CD4-positive, alpha-beta T cell treated with Interleukin-12 subunit alpha and Interleukin-12 subunit beta, for 1 hour (primary cell): Measurements from ENCODE around the gene ENTHD1.
"Not testable (repeated sequence)": the region's sequence is repeated elsewhere in the genome, so short reads cannot be mapped to it uniquely, and the experiment has no call there.

Experiments used
- DNase-seq: peaks from one replicate; pipeline ENCODE4 v3.0.0-alpha.2; 2020

Gene ENTHD1

DNA sequence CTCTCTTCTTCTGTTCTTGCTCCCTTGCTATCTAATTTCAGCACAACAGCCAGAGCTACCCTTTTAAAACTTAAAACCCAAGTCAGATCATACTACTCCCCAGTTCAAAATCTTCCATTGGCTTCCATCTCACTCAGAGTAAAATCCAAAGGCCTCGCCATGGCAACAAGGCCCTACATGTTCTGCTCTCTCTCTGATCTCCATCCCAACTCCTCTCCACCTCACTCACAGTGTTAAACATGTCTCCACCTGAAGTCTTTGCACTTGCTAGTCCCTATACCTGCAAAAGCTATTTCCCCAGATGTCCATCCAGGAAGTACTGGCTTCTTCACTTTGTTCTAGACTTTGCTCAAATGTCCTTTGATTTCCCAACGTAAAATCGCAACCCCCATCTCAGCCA lies 4.3 kb upstream of the ENTHD1 start:
- no peak for DNase-seq

- DNase-seq: no peak
These were observed 2.9 kb upstream of the ENTHD1 start for GRCh38 chr22:39896313-39896996.

DNA sequence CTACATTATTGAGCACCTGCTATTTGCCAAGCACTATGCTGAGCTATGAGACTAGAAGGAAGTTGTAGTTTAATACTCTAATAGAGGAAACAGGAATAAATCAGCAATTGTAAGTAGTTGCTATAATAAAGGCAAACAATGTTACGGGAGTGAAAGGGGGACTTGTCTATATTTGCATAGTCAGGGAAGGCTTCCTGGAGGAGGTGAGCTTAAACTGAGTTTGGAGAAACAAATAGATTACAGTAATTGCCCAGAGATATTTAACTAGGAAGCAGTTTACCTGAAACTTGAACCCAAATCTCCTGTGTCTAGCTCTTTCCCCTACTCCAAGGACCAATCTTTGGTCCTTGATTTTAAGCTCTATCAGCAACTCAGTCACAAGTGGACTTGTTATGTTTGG lies 2.1 kb upstream of the ENTHD1 start:
- no peak for DNase-seq

DNA sequence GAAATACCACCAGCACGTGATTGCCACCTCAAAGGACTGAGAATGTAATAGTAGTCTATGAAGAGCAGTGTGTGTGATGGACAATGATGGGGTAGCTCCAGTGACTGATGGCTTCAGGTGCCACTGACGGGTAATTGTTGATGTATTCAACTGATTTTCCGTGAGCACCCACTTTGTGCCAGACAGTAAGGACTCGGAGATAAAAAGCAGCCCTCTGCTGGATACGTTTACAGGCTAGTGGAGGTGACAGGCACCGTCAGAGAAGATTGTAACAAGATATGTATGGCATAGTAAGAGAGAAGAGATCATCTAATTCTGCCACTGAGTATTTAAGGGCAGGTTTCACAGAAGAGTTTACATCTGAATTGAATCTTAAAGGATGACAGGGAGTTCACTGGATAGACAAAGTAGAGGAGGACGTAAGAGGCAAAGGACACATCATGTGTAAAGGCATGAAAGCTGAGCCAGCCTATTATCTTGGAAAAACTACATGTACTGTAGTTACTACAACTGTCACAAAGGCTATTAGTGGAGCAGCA lies 1.1 kb upstream of the ENTHD1 start:
- DNase-seq: no peak

GRCh38 chr22:39889924-39890323 lies 3.6 kb downstream of the ENTHD1 start:
- not testable (repeated sequence) for DNase-seq

DNA sequence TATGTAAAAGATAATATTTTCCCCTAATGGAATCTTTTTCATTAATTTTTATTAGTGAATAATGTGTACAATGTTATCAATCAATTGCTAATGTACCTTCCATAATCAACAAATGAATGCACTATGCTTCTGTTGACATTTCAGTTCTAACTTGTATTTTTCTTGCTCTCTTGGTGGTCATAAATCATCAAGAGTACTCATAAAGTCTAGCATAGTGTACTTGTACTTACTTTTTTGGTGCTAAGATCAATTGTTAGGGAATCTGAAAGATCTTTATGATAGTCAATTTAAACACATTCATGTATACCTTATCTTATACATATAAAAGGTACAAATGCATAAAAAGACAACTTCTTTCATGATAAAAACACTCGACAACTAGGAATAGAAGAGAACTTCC lies 10.5 kb downstream of the ENTHD1 start:
- no peak for DNase-seq

DNA sequence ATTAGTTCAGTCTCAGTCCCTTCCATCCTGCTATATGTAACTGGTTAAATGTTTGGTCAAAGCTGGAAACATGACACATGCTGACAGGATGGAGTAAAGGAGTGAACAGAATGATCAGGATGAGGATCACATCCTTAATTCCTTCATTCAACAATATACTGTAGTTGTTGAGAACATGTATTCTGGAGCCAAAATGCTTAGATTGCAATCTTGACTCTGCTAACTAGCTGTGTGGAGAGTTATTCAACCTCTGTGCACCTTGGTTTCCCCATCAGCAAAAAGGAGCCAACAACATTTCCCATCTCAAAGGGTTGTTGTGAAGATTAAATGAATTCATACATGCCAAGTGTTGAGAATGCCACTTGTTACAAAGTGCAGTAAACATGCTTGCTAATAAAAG lies 12.8 kb downstream of the ENTHD1 start:
- DNase-seq: no peak

DNA sequence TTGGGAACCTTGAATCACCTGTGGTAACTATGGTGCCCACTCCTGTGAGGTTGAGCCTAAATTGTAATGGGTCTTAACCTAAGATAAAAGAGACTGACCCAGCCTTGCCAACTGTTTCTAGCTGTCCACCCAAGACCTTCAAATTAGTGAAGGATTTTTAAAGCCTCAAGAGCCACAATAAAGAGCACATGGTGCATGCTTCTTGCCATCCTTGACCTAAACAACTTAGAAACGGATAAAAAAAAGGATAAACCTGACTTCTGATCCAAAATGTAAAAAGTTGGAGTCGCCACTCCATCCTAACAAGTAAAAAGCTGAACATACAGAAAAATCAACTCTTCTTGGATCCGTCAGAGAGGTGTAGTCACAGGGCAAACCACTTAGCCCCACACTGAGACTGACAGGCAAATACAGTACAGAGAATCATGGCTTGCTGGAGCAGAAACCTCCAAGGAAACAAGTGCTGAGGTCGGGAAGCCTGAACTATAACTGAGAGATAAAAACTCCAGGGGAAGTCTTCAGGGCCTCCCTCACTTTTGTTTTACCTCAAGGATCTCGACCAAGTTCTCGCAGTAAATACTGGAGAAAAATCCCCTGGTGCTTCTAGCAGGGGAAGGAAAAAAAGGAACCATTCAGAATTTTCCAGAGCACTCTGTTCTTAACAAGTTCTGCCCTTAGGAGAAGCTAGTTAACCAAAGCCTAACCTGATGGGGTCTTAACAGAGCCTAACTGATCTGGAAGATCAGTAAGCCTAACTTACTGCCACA lies 16.3 kb downstream of the ENTHD1 start:
- no peak for DNase-seq

DNA sequence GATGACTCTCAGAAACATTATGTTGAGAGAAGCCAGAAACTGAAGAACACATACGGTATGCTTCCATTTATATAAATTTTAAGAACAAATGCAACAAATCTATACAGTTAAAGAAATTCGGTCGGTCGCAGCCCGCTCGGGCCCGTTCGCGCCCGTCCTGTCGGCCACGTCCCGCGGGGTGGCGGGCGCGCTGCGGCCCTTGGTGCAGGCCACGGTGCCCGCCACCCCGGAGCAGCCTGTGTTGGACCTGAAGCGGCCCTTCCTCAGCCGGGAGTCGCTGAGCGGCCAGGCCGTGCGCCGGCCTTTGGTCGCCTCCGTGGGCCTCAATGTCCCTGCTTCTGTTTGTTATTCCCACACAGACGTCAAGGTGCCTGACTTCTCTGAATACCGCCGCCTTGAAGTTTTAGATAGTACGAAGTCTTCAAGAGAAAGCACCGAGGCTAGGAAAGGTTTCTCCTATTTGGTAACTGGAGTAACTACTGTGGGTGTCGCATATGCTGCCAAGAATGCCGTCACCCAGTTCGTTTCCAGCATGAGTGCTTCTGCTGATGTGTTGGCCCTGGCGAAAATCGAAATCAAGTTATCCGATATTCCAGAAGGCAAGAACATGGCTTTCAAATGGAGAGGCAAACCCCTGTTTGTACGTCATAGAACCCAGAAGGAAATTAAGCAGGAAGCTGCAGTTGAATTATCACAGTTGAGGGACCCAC lies 18.2 kb downstream of the ENTHD1 start:
- not testable (repeated sequence) for DNase-seq

- no peak for DNase-seq
These were observed 19.6 kb downstream of the ENTHD1 start for GRCh38 chr22:39873965-39874364.

DNA sequence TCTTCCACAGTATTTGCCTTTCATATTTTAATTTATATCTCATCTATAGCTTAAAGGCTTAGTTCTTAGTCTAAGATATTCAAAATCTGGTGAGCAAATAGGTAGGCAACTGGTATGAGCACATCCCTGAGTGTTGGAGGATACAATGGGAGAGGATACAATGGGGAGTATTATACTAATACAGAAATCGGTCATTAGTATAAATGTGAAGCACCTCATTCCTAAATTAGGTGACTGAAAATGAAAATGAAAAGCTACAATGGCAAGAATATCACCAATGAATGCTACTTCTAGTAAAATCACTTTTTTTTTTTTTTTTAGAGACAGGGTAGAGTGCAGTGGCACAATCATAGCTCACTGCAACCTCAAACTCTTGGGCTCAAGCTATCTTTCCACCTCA lies 21.0 kb downstream of the ENTHD1 start:
- no peak for DNase-seq

- no peak for DNase-seq
These were observed 22.4 kb downstream of the ENTHD1 start for GRCh38 chr22:39871008-39871798.

DNA sequence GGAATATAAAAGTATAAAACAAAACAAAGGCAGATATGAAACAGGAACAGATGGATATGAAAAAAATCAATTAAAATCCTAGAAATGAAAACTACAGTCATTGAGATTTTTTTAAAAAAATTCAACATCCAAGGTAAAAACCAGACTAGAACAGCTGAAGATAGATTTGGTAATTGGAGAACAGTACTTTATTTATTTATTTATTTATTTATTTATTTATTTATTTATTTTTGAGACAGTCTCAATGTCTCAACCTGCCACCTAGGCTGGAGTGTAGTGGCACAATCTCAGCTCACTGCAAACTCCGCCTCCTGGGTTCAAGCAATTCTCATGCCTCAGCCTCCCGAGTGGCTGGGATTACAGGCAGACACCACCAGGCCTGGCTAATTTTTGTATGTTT lies 23.8 kb downstream of the ENTHD1 start:
- not testable (repeated sequence) for DNase-seq

DNA sequence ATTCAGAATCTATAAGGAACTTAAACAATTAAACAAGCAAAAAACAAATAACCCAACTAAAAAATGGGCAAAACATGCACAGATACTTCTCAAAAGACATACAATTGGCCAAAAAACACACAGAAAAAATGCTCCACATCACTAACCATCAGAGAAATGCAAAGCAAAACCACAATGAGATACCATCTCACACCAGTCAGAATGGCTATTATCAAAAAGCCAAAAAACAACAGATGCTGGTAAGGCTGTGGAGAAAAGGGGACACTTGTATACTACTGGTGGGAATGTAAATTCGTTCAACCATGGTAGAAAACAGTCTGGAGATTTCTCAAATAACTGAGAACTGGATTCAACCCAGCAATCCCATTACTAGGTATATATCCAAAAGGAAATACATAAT lies 24.8 kb downstream of the ENTHD1 start:
- DNase-seq: no peak

GRCh38 chr22:39859903-39860588 lies 33.5 kb downstream of the ENTHD1 start:
- no peak for DNase-seq

DNA sequence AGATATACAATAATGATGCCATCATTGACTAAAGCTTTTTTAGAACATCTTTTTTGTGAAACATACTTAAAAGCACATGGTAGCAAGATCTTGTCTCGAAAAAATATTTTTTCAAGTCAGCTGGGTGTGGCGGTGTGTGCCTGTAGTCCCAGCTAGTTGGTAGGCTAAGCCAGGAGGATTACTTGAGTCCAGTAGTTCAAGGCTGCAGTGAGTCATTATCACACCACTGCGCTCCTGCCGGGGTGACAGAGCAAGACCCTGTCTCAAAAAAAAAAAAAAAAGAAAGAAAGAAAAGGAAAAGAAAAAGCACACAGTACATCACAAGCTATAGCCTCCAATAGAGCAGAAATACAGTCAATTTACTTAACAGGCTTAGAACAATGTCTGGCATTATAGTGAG lies 37.0 kb downstream of the ENTHD1 start:
- DNase-seq: no peak

DNA sequence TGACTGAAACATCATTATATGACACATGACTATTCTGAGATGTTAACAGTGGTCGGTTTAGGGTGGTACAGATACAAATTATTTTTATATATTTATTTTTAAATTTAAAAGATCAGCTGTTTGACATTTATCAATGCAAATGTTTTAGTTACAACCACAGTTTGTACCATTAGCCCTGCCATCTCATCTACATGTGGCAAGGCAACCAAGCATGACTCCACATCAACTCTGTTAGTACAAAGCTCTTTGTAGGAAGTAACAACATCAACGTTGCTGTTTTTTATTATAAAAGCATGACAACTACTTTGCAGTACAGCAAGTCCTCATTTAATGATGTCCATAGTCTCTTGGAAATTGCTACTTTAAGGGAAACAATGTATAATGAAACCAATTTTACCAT lies 40.8 kb downstream of the ENTHD1 start:
- no peak for DNase-seq

DNA sequence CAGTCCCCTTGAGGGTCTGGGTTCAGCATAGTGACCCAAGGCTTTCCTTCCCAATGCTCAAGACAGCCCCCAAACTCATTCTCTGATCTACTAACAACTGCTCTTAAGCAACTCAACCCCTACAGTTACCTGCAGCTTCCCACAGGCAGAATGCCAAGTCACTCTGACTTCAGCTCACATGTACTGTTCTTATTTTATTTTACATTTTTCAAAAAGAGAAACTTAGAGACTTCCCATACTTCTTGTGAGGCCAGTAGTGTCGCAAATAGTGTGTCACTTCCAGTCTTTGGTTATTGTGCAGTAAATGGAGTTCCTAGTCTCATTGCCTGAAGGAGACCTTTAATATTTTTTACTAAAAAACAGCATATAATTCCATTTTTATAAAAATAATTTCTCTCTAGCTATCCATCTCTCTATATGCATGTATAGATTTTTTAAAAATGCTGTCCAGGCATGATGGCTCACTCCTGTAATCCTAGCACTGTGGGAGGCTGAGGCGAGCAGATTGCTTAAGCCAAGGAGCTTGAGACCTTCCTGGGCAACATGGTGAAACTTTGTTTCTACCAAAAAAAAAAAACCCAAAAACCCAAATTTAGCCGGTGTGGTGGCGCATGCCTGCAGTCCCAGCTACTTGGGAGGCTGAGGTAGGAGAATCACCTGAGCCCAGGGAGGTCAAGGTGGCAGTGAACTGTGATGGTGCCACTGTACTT lies 41.8 kb downstream of the ENTHD1 start:
- no peak for DNase-seq

GRCh38 chr22:39847477-39847876 lies 46.1 kb downstream of the ENTHD1 start:
- DNase-seq: no peak

DNA sequence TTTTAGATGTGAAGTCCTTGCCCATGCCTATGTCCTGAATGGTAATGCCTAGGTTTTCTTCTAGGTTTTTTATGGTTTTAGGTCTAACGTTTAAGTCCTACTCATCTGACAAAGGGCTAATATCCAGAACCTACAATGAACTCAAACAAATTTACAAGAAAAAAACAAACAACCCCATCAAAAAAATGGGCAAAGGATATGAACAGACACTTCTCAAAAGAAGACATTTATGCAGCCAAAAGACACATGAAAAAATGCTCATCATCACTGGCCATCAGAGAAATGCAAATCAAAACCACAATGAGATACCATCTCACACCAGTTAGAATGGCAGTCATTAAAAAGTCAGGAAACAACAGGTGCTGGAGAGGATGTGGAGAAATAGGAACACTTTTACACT lies 47.0 kb downstream of the ENTHD1 start:
- not testable (repeated sequence) for DNase-seq

- DNase-seq: no peak
These were observed 48.0 kb downstream of the ENTHD1 start for GRCh38 chr22:39845529-39845928.
